GM12801 (cell line): ENCODE results near the gene NIPSNAP3A.

Experiments used
- CTCF ChIP-seq: IDR thresholded peaks from one replicate; pipeline ENCODE4 v1.5.1; 2011; ENCODE audit warnings: control low read depth; ENCODE audit not compliant: insufficient read length; ENCODE audit errors: extremely low read depth

Gene NIPSNAP3A

GRCh38 chr9:104784098-104784497, 36.6 kb downstream of the NIPSNAP3A start:
- TF ChIP-seq CTCF: no peak

- no peak for TF ChIP-seq CTCF
Observed at GRCh38 chr9:104786293-104786692, 38.8 kb downstream of the NIPSNAP3A start.

- no peak for TF ChIP-seq CTCF
Observed at GRCh38 chr9:104787306-104788015, 40.0 kb downstream of the NIPSNAP3A start.

GRCh38 chr9:104788251-104788650, 40.8 kb downstream of the NIPSNAP3A start:
- TF ChIP-seq CTCF: no peak

GRCh38 chr9:104794070-104794469, 46.6 kb downstream of the NIPSNAP3A start:
- TF ChIP-seq CTCF: no peak

- TF ChIP-seq CTCF: no peak
Observed at GRCh38 chr9:104795082-104795481, 47.6 kb downstream of the NIPSNAP3A start.

GRCh38 chr9:104795857-104796256, 48.4 kb downstream of the NIPSNAP3A start:
- TF ChIP-seq CTCF: no peak
